Lower lobe of right lung (tissue), 1 donor: ENCODE results near the gene RAD54L2. TPM values are rescaled to one million over a fixed set of nuclear protein-coding genes. Genes with fewer than 3 reads are reported as not detected.

Experiments
- total RNA-seq: library from RNA; stranded (reverse); fragmentation: NEBNext Ultra II Directional; extraction: Animal tissue kit (Norgen Biotek cat#: 25700); gene quantifications from one replicate; pipeline ENCODE4 v1.2.1, GENCODE V29; 2021
- donor health status: DM: no; HTN: yes; CAD: no; lungs with severe emphysema.

The RAD54L2 gene
- total RNA-seq, 1 donor from 2014 or later, result 21.4 TPM

Other genes starting within 250 kb of the RAD54L2 start
- gene MANF, start 153.4 kb upstream of the RAD54L2 start, total RNA-seq, result 59.8 TPM
- 24.3 TPM for gene RBM15B, start 147.4 kb upstream of the RAD54L2 start, total RNA-seq
- gene DCAF1, start 38.7 kb upstream of the RAD54L2 start, total RNA-seq, result 22.4 TPM
- gene TEX264, start 132.5 kb downstream of the RAD54L2 start, total RNA-seq, result 43.5 TPM
- gene GRM2, start 168.3 kb downstream of the RAD54L2 start, total RNA-seq, result 0.15 TPM
- gene IQCF6, start 240.5 kb downstream of the RAD54L2 start, total RNA-seq, result not detected